ENCODE data around the gene PIK3C2G. TPM values are rescaled to one million over a fixed set of nuclear protein-coding genes. Genes with fewer than 3 reads are reported as not detected.

PIK3C2G gene
- total and polyA plus RNA-seq, 3 donors from 2014 or later = 0.55 to 1.1 (median 0.62) TPM

GRCh38 chr12:18267427-18268099, 6.2 kb downstream of the PIK3C2G start:
- Histone ChIP-seq H3K27me3 (no peaks in the 10 kb centered on the region), H3K36me3 (ENCODE audit: low read depth, missing control alignments) (no peaks in the 10 kb centered on the region), H3K4me1 (no peaks in the 10 kb centered on the region), H3K27ac (no peak overlapping the region), H3K4me3 (no peak overlapping the region), H3K9me3 (no peaks in the 10 kb centered on the region)
- intact Hi-C loops (cut with DNase I; ENCODE audit: low total_unique reads) = no loop called here
- 87% methylated on average over 9 of the region's 9 CpGs for WGBS, 2 donors
- no peak for TF ChIP-seq CTCF (IDR thresholded peaks at IDR 0.05)
- TF ChIP-seq POLR2A (IDR thresholded peaks at IDR 0.05) = no peak
- no peak for DNase-seq

- 76 to 85% methylated on average over 3 of the region's 3 CpGs for WGBS, 2 donors
- no peak for DNase-seq
- H3K4me3 ChIP-seq = no peak overlapping the region
- no peaks in the 10 kb centered on the region for H3K36me3 ChIP-seq (ENCODE audit: low read depth, missing control alignments)
- no peak overlapping the region for H3K27ac ChIP-seq
- H3K4me1 ChIP-seq = no peaks in the 10 kb centered on the region
- no peaks in the 10 kb centered on the region for H3K27me3 ChIP-seq
- intact Hi-C loops (cut with DNase I; ENCODE audit: low total_unique reads) = no loop called here
- H3K9me3 ChIP-seq = no peaks in the 10 kb centered on the region
- no peak for TF ChIP-seq POLR2A (IDR thresholded peaks at IDR 0.05)
- no peak for TF ChIP-seq CTCF (IDR thresholded peaks at IDR 0.05)
These were observed 9.7 kb downstream of the PIK3C2G start for GRCh38 chr12:18270958-18271460.

- no peaks in the 10 kb centered on the region for H3K27me3 ChIP-seq
- intact Hi-C loops (cut with DNase I; ENCODE audit: low total_unique reads) = no loop called here
- TF ChIP-seq CTCF (IDR thresholded peaks at IDR 0.05) (no peak), POLR2A (IDR thresholded peaks at IDR 0.05) (no peak)
- no peak overlapping the region for H3K27ac ChIP-seq
- no peaks in the 10 kb centered on the region for H3K9me3 ChIP-seq
- no peaks in the 10 kb centered on the region for H3K4me1 ChIP-seq
- no peak overlapping the region for H3K4me3 ChIP-seq
- no peak for DNase-seq
- no peaks in the 10 kb centered on the region for H3K36me3 ChIP-seq (ENCODE audit: low read depth, missing control alignments)
- WGBS, 2 donors = 73 to 76% methylated on average over 1 of the region's 1 CpG
These were observed 14.7 kb downstream of the PIK3C2G start for GRCh38 chr12:18275981-18276380.

GRCh38 chr12:18277196-18277595, 15.9 kb downstream of the PIK3C2G start:
- H3K36me3 ChIP-seq (ENCODE audit: low read depth, missing control alignments) = no peaks in the 10 kb centered on the region
- H3K27ac ChIP-seq = no peak overlapping the region
- intact Hi-C loops (cut with DNase I; ENCODE audit: low total_unique reads) = no loop called here
- H3K4me1 ChIP-seq = no peaks in the 10 kb centered on the region
- 4 to 77% methylated on average over 1 of the region's 1 CpG for WGBS, 2 donors
- DNase-seq = no peak
- no peaks in the 10 kb centered on the region for H3K9me3 ChIP-seq
- TF ChIP-seq CTCF (IDR thresholded peaks at IDR 0.05) (no peak), POLR2A (IDR thresholded peaks at IDR 0.05) (no peak)
- H3K27me3 ChIP-seq = no peaks in the 10 kb centered on the region
- H3K4me3 ChIP-seq = no peak overlapping the region

- Histone ChIP-seq H3K36me3 (ENCODE audit: low read depth, missing control alignments) (no peaks in the 10 kb centered on the region), H3K9me3 (no peaks in the 10 kb centered on the region), H3K27ac (no peak overlapping the region), H3K4me1 (no peaks in the 10 kb centered on the region), H3K27me3 (no peaks in the 10 kb centered on the region), H3K4me3 (no peak overlapping the region)
- DNase-seq = no peak
- TF ChIP-seq POLR2A (IDR thresholded peaks at IDR 0.05) = no peak
- no peak for TF ChIP-seq CTCF (IDR thresholded peaks at IDR 0.05)
- intact Hi-C loops (cut with DNase I; ENCODE audit: low total_unique reads) = no loop called here
- WGBS, 2 donors = 80 to 92% methylated on average over 1 of the region's 1 CpG
These were observed 19.4 kb downstream of the PIK3C2G start for GRCh38 chr12:18280728-18281127.

All from testis (tissue), 3 donors.